Peyer's patch (tissue), 4 donors: Measurements from ENCODE around the gene EEF1AKMT3.

ENCODE experiments used
- POLR2A ChIP-seq, 2 donors: fragments of 450-650 bp; IDR thresholded peaks; one replicate each; pipeline ENCODE4 v1.5.1; 2017; ENCODE audit warnings: antibody characterized with exemption in 2 of 2, mild to moderate bottlenecking in 2 of 2, moderate library complexity in 2 of 2
- TF ChIP-seq, protein P1 (sequence below), 6 experiments: fragments of 450-650 bp in 4 of 6; fragments of 200-600 bp in 2 of 6; sonication (generic) in 1 of 6; IDR thresholded peaks; one replicate each; pipeline ENCODE4 v1.5.1; 2017 to 2019; ENCODE audit warnings: antibody characterized with exemption in 6 of 6, mild to moderate bottlenecking in 3 of 6, moderate library complexity in 1 of 6

DNA sequence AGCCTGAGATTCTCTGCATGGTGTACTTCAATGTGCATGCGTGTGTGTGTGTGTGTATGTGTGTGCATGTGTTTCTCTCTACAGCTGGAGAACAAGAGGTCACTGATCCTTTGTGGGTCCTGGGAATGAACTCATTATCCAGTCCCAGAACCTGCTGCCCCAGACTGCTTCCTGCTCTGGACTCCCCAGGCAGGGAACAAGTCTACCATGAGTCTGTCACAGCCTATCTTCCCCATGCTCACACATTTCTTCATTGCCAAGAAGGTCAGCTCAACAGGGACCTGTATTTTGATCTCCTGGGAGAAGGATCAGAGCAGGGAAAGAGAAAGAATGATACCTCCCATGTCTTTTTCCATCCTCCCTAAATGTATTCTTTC, 31.0 kb upstream of the EEF1AKMT3 start:
- TF ChIP-seq, protein P1, sequence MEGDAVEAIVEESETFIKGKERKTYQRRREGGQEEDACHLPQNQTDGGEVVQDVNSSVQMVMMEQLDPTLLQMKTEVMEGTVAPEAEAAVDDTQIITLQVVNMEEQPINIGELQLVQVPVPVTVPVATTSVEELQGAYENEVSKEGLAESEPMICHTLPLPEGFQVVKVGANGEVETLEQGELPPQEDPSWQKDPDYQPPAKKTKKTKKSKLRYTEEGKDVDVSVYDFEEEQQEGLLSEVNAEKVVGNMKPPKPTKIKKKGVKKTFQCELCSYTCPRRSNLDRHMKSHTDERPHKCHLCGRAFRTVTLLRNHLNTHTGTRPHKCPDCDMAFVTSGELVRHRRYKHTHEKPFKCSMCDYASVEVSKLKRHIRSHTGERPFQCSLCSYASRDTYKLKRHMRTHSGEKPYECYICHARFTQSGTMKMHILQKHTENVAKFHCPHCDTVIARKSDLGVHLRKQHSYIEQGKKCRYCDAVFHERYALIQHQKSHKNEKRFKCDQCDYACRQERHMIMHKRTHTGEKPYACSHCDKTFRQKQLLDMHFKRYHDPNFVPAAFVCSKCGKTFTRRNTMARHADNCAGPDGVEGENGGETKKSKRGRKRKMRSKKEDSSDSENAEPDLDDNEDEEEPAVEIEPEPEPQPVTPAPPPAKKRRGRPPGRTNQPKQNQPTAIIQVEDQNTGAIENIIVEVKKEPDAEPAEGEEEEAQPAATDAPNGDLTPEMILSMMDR (IDR thresholded peaks at IDR 0.05), result no peak
- TF ChIP-seq POLR2A (IDR thresholded peaks at IDR 0.05), result no peak
